Esophagus (tissue), 2 donors: ENCODE results near the gene OSBPL10. TPM values are rescaled to one million over a fixed set of nuclear protein-coding genes. Genes with fewer than 3 reads are reported as not detected.

Experiments
- H3K27ac ChIP-seq, 2 donors: one replicate each; pipeline ENCODE4 v1.5.1; 2013; ENCODE audit warnings: low read depth in 2 of 2, mild to moderate bottlenecking in 2 of 2, inconsistent platforms in 1 of 2, low read length in 1 of 2, moderate library complexity in 1 of 2
- H3K27me3 ChIP-seq, 2 donors: one replicate each; pipeline ENCODE4 v1.6.1; 2013; ENCODE audit warnings: low read length in 2 of 2, control low read depth in 1 of 2, mild to moderate bottlenecking in 1 of 2; ENCODE audit not compliant: insufficient read depth in 2 of 2, control insufficient read depth in 1 of 2
- H3K36me3 ChIP-seq, 2 donors: one replicate each; pipeline ENCODE4 v1.6.1; 2013; ENCODE audit warnings: low read length in 1 of 2; ENCODE audit not compliant: control insufficient read depth in 2 of 2, insufficient read depth in 2 of 2
- H3K4me1 ChIP-seq, 2 donors: one replicate each; pipeline ENCODE4 v1.6.1; 2013; ENCODE audit warnings: low read length in 1 of 2; ENCODE audit not compliant: control insufficient read depth in 2 of 2, insufficient read depth in 2 of 2
- H3K4me3 ChIP-seq, 2 donors: one replicate each; pipeline ENCODE4 v1.5.1; 2013; ENCODE audit warnings: low read length in 2 of 2, mild to moderate bottlenecking in 2 of 2, low read depth in 1 of 2, moderate library complexity in 1 of 2
- H3K9me3 ChIP-seq, 2 donors: one replicate each; pipeline ENCODE4 v1.6.1; 2013; ENCODE audit warnings: mild to moderate bottlenecking in 2 of 2, low read depth in 1 of 2, low read length in 1 of 2, moderate library complexity in 1 of 2; ENCODE audit not compliant: control insufficient read depth in 2 of 2, insufficient read depth in 1 of 2
- WGBS, 2 donors: extraction: QIAGEN DNeasy Blood & Tissue Kit; methylation state at CpG; one replicate each; pipeline ENCODE4 v1.1.7; 2013; 5-methylcytosine and 5-hydroxymethylcytosine counted together
- polyA plus RNA-seq, 2 donors: library from polyadenylated mRNA; stranded (reverse); fragments of 200-250 nt; gene quantifications; one replicate each; pipeline ENCODE4 v1.2.3, GENCODE V29; 2013
- donor health status: healthy with polysubstance abuse.
- donor health status: Bipolar disorder and iron deficiency.

Gene OSBPL10
- polyA plus RNA-seq, 2 donors, result 6.4 to 9.0 TPM

DNA sequence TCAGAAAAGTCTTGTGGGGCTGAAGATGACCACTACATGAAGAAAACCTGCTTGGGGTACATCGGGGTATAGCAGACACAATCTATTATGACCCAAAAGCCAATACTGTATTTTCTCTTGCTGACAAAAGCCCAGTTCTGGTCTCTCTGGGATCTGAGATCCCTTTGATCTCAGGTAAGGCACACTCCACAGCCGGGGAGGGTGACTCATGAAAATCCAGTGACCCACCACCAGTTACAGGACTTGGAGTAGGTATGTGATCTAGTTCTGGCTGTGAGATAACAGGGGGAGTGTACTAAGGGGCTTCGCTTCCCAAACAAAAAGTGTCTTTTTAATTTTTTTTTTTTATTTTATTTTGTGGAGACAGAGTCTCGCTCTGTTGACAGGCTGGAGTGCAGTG is 255.1 kb downstream of the OSBPL10 start:
- Histone ChIP-seq H3K27ac (no peak overlapping the region), H3K9me3 (no peaks in the 10 kb centered on the region), H3K4me1 (peaks cover 0 to 2% of the 10 kb centered on the region in 2 donors), H3K27me3 (no peaks in the 10 kb centered on the region), H3K4me3 (no peak overlapping the region), H3K36me3 (no peaks in the 10 kb centered on the region)
- WGBS, 2 donors, result 95 to 96% methylated on average over 4 of the region's 4 CpGs

DNA sequence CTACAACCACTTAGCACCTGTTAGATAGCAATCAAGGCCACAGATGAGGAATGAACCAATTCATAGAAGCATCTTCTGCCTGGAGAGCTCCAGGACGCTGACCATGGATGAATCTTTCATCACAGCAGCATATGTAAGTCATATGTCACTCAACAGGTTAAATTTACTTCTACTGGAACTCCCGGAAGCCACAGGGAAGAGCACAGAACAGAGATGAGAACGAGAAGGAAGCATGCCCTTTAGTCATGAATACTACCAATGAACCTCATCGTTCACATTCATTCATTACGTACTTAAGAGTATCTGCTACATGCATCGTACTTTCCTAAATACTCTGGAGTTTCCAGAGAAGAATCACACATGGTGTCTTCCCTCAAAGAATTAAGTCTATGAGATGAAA is 255.5 kb downstream of the OSBPL10 start:
- Histone ChIP-seq H3K4me1 (peaks cover 0 to 2% of the 10 kb centered on the region in 2 donors), H3K9me3 (no peaks in the 10 kb centered on the region), H3K27ac (no peak overlapping the region), H3K4me3 (no peak overlapping the region), H3K36me3 (no peaks in the 10 kb centered on the region), H3K27me3 (no peaks in the 10 kb centered on the region)
- WGBS, 2 donors, result 89% methylated on average over 6 of the region's 6 CpGs

- Histone ChIP-seq H3K36me3 (no peaks in the 10 kb centered on the region), H3K9me3 (no peaks in the 10 kb centered on the region), H3K4me3 (no peak overlapping the region), H3K27ac (no peak overlapping the region), H3K27me3 (no peaks in the 10 kb centered on the region), H3K4me1 (peaks cover 0 to 2% of the 10 kb centered on the region in 2 donors)
- 71 to 78% methylated on average over 4 of the region's 4 CpGs for WGBS, 2 donors
These were observed 256.4 kb downstream of the OSBPL10 start for GRCh38 chr3:31724651-31725050.

DNA sequence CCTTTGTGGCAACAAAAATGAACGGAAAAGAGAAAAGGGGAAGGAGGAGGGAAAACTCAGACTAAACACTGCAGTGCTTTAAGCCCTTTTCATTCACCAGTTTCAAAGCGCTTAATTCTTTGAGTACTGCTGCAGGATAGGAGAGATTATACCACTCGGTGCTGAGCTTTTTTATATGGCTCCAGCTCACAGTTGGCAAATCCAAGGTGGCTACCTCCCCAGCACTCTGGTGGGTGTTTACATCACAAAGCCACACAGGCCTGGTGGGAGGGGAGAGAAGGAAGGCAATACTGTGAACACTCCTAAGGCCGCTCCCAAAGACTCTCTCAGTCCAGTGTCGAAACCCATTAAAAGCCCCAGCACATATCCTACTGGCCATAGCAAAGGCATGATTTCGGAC is 256.9 kb downstream of the OSBPL10 start:
- Histone ChIP-seq H3K4me1 (no peaks in the 10 kb centered on the region), H3K36me3 (no peaks in the 10 kb centered on the region), H3K27ac (no peak overlapping the region), H3K27me3 (no peaks in the 10 kb centered on the region), H3K9me3 (no peaks in the 10 kb centered on the region), H3K4me3 (no peak overlapping the region)
- 82 to 83% methylated on average over 6 of the region's 6 CpGs for WGBS, 2 donors

DNA sequence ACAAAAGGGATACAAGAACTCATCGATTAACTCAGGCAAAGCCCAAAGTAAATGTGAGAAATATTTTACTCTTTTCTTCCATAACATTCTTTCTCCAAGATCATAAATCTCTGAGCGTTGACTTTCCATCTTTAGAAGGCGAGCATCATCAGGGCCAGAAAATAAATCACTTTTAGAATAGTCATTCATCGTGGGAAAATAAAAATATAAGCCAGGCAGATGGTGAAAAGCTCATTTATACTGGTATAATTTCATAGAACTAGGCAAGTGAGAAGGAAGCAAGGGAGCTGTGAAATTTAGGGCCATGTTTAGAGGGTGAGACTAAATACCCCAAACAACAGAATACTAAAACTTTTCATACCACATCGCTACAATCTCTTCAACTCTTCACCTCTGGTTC is 257.4 kb downstream of the OSBPL10 start:
- Histone ChIP-seq H3K9me3 (no peaks in the 10 kb centered on the region), H3K27ac (no peak overlapping the region)
- WGBS, 2 donors, result 82% methylated on average over 5 of the region's 5 CpGs

GRCh38 chr3:31721676-31722075 is 259.4 kb downstream of the OSBPL10 start:
- 76 to 81% methylated on average over 3 of the region's 3 CpGs for WGBS, 2 donors
- no peaks in the 10 kb centered on the region for H3K4me1 ChIP-seq
- no peaks in the 10 kb centered on the region for H3K27me3 ChIP-seq
- no peaks in the 10 kb centered on the region for H3K36me3 ChIP-seq
- no peak overlapping the region for H3K4me3 ChIP-seq
- H3K27ac ChIP-seq, result no peak overlapping the region
- H3K9me3 ChIP-seq, result no peaks in the 10 kb centered on the region

More for the DNA sequence above, 257.4 kb downstream of the OSBPL10 start:
- no peak overlapping the region for H3K4me3 ChIP-seq
- H3K4me1 ChIP-seq, result no peaks in the 10 kb centered on the region
- no peaks in the 10 kb centered on the region for H3K27me3 ChIP-seq
- H3K36me3 ChIP-seq, result no peaks in the 10 kb centered on the region

- WGBS, 2 donors, result 87 to 91% methylated on average over 11 of the region's 11 CpGs
- no peak overlapping the region for H3K27ac ChIP-seq
- H3K27me3 ChIP-seq, result no peaks in the 10 kb centered on the region
- no peaks in the 10 kb centered on the region for H3K9me3 ChIP-seq
- H3K36me3 ChIP-seq, result peaks cover 0 to 3% of the 10 kb centered on the region in 2 donors
- H3K4me3 ChIP-seq, result no peak overlapping the region
- H3K4me1 ChIP-seq, result no peaks in the 10 kb centered on the region
These were observed 266.4 kb downstream of the OSBPL10 start for GRCh38 chr3:31714495-31715280.

GRCh38 chr3:31713816-31714215 is 267.2 kb downstream of the OSBPL10 start:
- Histone ChIP-seq H3K27ac (no peak overlapping the region), H3K9me3 (no peaks in the 10 kb centered on the region), H3K4me3 (no peak overlapping the region), H3K27me3 (no peaks in the 10 kb centered on the region), H3K36me3 (peaks cover 0 to 3% of the 10 kb centered on the region in 2 donors), H3K4me1 (no peaks in the 10 kb centered on the region)
- WGBS, 2 donors, result 75 to 79% methylated on average over 5 of the region's 5 CpGs

GRCh38 chr3:31710123-31710803 is 270.8 kb downstream of the OSBPL10 start:
- WGBS, 2 donors, result 88 to 90% methylated on average over 6 of the region's 6 CpGs

More at GRCh38 chr3:31710123-31710803, 270.8 kb downstream of the OSBPL10 start:
- Histone ChIP-seq H3K27me3 (no peaks in the 10 kb centered on the region), H3K4me1 (no peaks in the 10 kb centered on the region), H3K4me3 (no peak overlapping the region), H3K36me3 (no peaks in the 10 kb centered on the region), H3K27ac (no peak overlapping the region), H3K9me3 (no peaks in the 10 kb centered on the region)
